Thoracic aorta (tissue), 2 donors: ENCODE measurements around the gene GGTLC3. TPM values are rescaled to one million over a fixed set of nuclear protein-coding genes. Genes with fewer than 3 reads are reported as not detected.

Source experiments
- total RNA-seq, 2 donors: library from RNA; depleted of rRNA; stranded (reverse); fragments of >200 nt; gene quantifications; one replicate each; pipeline versions ENCODE4 v1.1.0 to v1.2.3, GENCODE V29; 2016

GGTLC3 gene
- total RNA-seq, 2 donors from 2014 or later, result not detected

Other genes with a start within 250 kb of the GGTLC3 start
- not detected for gene TMEM191B, start 9.6 kb upstream of the GGTLC3 start, total RNA-seq
- gene RIMBP3, start 93.8 kb upstream of the GGTLC3 start, total RNA-seq, result under 1 TPM; 0.54 to 0.92 TPM